ENCODE measurements around the gene ZNF480.
"Not testable (repeated sequence)": the region's sequence is repeated elsewhere in the genome, so short reads cannot be mapped to it uniquely, and the experiment has no call there.

ZNF480 gene

GRCh38 chr19:52274191-52274590 lies 22.8 kb upstream of the ZNF480 start:
- TF ChIP-seq, protein P1, sequence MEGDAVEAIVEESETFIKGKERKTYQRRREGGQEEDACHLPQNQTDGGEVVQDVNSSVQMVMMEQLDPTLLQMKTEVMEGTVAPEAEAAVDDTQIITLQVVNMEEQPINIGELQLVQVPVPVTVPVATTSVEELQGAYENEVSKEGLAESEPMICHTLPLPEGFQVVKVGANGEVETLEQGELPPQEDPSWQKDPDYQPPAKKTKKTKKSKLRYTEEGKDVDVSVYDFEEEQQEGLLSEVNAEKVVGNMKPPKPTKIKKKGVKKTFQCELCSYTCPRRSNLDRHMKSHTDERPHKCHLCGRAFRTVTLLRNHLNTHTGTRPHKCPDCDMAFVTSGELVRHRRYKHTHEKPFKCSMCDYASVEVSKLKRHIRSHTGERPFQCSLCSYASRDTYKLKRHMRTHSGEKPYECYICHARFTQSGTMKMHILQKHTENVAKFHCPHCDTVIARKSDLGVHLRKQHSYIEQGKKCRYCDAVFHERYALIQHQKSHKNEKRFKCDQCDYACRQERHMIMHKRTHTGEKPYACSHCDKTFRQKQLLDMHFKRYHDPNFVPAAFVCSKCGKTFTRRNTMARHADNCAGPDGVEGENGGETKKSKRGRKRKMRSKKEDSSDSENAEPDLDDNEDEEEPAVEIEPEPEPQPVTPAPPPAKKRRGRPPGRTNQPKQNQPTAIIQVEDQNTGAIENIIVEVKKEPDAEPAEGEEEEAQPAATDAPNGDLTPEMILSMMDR (IDR thresholded peaks at IDR 0.05) = no peak
- Histone ChIP-seq H3K27ac (no peak overlapping the region), H3K4me3 (no peak overlapping the region)
- DNase-seq (ENCODE audit: low spot score) = no peak

GRCh38 chr19:52275988-52276387 lies 21.0 kb upstream of the ZNF480 start:
- TF ChIP-seq, protein P1 (IDR thresholded peaks at IDR 0.05) = no peak
- DNase-seq (ENCODE audit: low spot score) = no peak
- Histone ChIP-seq H3K27ac (no peak overlapping the region), H3K4me3 (no peak overlapping the region)

GRCh38 chr19:52277471-52277870 lies 19.5 kb upstream of the ZNF480 start:
- H3K4me3 ChIP-seq = no peak overlapping the region
- TF ChIP-seq, protein P1 (IDR thresholded peaks at IDR 0.05) = no peak
- H3K27ac ChIP-seq = no peak overlapping the region
- DNase-seq (ENCODE audit: low spot score) = no peak

GRCh38 chr19:52286256-52286655 lies 10.7 kb upstream of the ZNF480 start:
- DNase-seq (ENCODE audit: low spot score) = no peak
- TF ChIP-seq, protein P1 (IDR thresholded peaks at IDR 0.05) = no peak
- H3K27ac ChIP-seq = no peak overlapping the region
- no peak overlapping the region for H3K4me3 ChIP-seq

DNA sequence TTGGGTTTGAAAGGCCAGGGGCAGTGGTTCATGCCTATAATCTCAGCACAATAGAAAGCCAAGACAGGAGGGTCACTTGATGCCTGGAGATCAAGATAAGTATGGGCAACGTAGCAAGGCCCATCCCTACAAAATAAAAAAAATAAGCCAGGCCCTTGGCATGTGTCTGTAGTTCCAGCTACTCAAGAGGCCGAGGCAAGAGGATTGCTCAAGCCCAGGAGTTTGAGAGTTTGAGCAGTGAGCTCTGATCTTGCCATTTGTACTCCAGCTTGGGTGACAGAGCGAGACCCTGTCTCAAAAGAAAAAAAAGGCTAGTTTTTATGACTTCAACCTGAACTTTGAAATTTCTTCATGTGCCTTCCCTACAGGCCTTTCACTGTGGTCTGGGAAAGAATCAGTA lies 5.2 kb upstream of the ZNF480 start:
- no peak overlapping the region for H3K4me3 ChIP-seq
- H3K27ac ChIP-seq = no peak overlapping the region
- no peak for DNase-seq (ENCODE audit: low spot score)
- TF ChIP-seq, protein P1 (IDR thresholded peaks at IDR 0.05) = no peak

DNA sequence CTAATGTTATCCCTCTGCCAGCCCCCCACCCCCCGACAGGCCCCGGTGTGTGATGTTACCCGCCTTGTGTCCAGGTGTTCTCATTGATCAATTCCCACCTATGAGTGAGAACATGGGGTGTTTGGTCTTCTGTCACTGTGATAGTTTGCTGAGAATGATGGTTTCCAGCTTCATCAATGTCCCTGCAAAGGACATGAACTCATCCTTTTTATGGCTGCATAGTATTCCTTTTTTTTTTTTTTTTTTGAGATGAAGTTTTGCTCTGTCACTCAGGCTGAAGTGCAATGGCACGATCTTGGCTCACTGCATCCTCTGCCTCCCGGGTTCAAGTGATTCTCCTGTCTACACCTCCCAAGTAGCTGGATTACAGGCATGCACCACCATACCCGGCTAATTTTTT lies 4.0 kb upstream of the ZNF480 start:
- H3K27ac ChIP-seq; H3K4me3 ChIP-seq; DNase-seq (ENCODE audit: low spot score): not testable (repeated sequence)

GRCh38 chr19:52296400-52296772 lies 583 bp upstream of the ZNF480 start:
- H3K4me3 ChIP-seq = peak overlapping the region; percentile 95
- peak overlapping the region; percentile 51 to 94 for H3K27ac ChIP-seq
- no peak for DNase-seq (ENCODE audit: low spot score)
- TF ChIP-seq, protein P1 (IDR thresholded peaks at IDR 0.05) = no peak

Data from coronary artery (tissue), 2 donors.